CD4-positive, alpha-beta T cell (primary cell): ENCODE results near the gene NNT. TPM values are rescaled to one million over a fixed set of nuclear protein-coding genes. Genes with fewer than 3 reads are reported as not detected.

Experiments used
- ATAC-seq: fragments of 200-7000 bp; cut with Tn5 transposase; one replicate; pipeline ENCODE4 v1.10.0; 2022; ENCODE audit warnings: mild to moderate bottlenecking; ENCODE audit not compliant: poor library complexity
- CTCF ChIA-PET: fragments of 350-600 bp; sonication (Branson Sonifier 250); formaldehyde crosslinking; loops from one replicate; lab custom pipeline; 2021; ENCODE audit warnings: antibody characterized with exemption, inconsistent platforms; lab: Charles Lee
- POLR2A ChIA-PET: fragments of 350-600 bp; sonication (Branson Sonifier 250); formaldehyde crosslinking; loops from one replicate; lab custom pipeline; 2021; ENCODE audit warnings: antibody characterized with exemption, inconsistent platforms; lab: Charles Lee
- DNase-seq, 14 experiments: peaks; one replicate each; pipeline ENCODE4 v3.0.0-alpha.2; 2013 to 2020; ENCODE audit warnings: mixed read lengths in 2 of 14
- H3K27ac ChIP-seq, 2 donors: one replicate each; pipeline versions ENCODE4 v1.5.1 to v1.7.0; 2013; ENCODE audit warnings: low read length in 2 of 2, low read depth in 1 of 2, mild to moderate bottlenecking in 1 of 2
- H3K27me3 ChIP-seq, 2 experiments: 1 replicate in 1 of 2; 2 replicates in 1 of 2; pipeline versions ENCODE4 v1.6.1 to v1.7.0; 2013; ENCODE audit warnings: low read length in 2 of 2, control low read depth in 1 of 2, mild to moderate bottlenecking in 1 of 2, moderate library complexity in 1 of 2; ENCODE audit not compliant: insufficient read depth in 2 of 2, control insufficient read depth in 1 of 2
- H3K36me3 ChIP-seq: one replicate; pipeline ENCODE4 v1.6.1; 2013; ENCODE audit warnings: low read length, control low read depth; ENCODE audit not compliant: insufficient read depth
- H3K4me1 ChIP-seq: one replicate; pipeline ENCODE4 v1.6.1; 2013; ENCODE audit warnings: low read length, control low read depth; ENCODE audit not compliant: insufficient read depth
- H3K4me3 ChIP-seq: one replicate; pipeline ENCODE4 v1.5.1; 2013; ENCODE audit warnings: mild to moderate bottlenecking, low read length, moderate library complexity
- H3K9me3 ChIP-seq, 2 experiments: 1 replicate in 1 of 2; 2 replicates in 1 of 2; pipeline versions ENCODE4 v1.6.1 to v1.7.0; 2013; ENCODE audit warnings: low read length in 2 of 2, mild to moderate bottlenecking in 2 of 2, control low read depth in 1 of 2, moderate library complexity in 1 of 2; ENCODE audit not compliant: control insufficient read depth in 1 of 2, insufficient read depth in 1 of 2
- H3K27ac Mint-ChIP-seq: one replicate; pipeline ENCODE4 v1.8.0; 2020; ENCODE audit warnings: mixed read lengths
- H3K27me3 Mint-ChIP-seq: one replicate; pipeline ENCODE4 v1.8.0; 2021; ENCODE audit warnings: mixed read lengths
- H3K36me3 Mint-ChIP-seq: one replicate; pipeline ENCODE4 v1.8.0; 2021; ENCODE audit warnings: low read depth, mixed read lengths
- H3K4me1 Mint-ChIP-seq: one replicate; pipeline ENCODE4 v1.8.0; 2021; ENCODE audit warnings: low read depth, mixed read lengths
- H3K4me3 Mint-ChIP-seq: one replicate; pipeline ENCODE4 v1.8.0; 2020; ENCODE audit warnings: mild to moderate bottlenecking, mixed read lengths
- H3K9me3 Mint-ChIP-seq: one replicate; pipeline ENCODE4 v1.8.0; 2020; ENCODE audit warnings: mixed read lengths
- CTCF ChIP-seq: fragments of 200-600 bp; IDR thresholded peaks from one replicate; pipeline ENCODE4 v1.8.0; 2022; ENCODE audit warnings: antibody characterized with exemption, mild to moderate bottlenecking
- intact Hi-C, 2 experiments: fragments of 100-400 bp; cut with DNase I in 1 of 2; cut with micrococcal nuclease in 1 of 2; formaldehyde crosslinking; loops; one replicate each; pipeline versions ENCODE4 v1.15.1 to v1.9.0; 2023 to 2025; cut with DNase I, micrococcal nuclease
- total RNA-seq, 174 experiments: library from RNA in 2 of 174; stranded (reverse) in 2 of 174; gene quantifications; one replicate each; pipeline ENCODE4 v1.2.3 and lab custom pipeline; 2021 to 2026

NNT gene
- total RNA-seq, 2 experiments from 2014 or later: 22.3 to 23.5 TPM

GRCh38 chr5:43603344-43604217 is 601 bp downstream of the NNT start:
- no peak for TF ChIP-seq CTCF
- Histone ChIP-seq H3K27ac (peak overlapping the region; percentile 57 to 58), H3K27me3 (no peaks in the 10 kb centered on the region), H3K9me3 (no peaks in the 10 kb centered on the region), H3K36me3 (peaks cover 6% of the 10 kb centered on the region), H3K4me3 (peak overlapping the region; percentile 98), H3K4me1 (peaks cover 31% of the 10 kb centered on the region)
- Mint-ChIP-seq H3K4me1 (peaks cover 56% of the 10 kb centered on the region), H3K4me3 (peak overlapping the region; percentile 93), H3K27me3 (no peaks in the 10 kb centered on the region), H3K27ac (peak overlapping the region; percentile 87), H3K36me3 (peaks cover 39% of the 10 kb centered on the region), H3K9me3 (no peaks in the 10 kb centered on the region)
- peak; percentile 41 to 89 (median 58) for DNase-seq
- peak; percentile 66 for ATAC-seq
- intact Hi-C loops: loop anchor here (2.0 to 10.0 kb wide), 4 partner anchors 47 to 483 kb away; partner anchors contain the start of genes C5orf34 (in 1 of the 2), PAIP1 (in 1 of the 2), TMEM267 (in 1 of the 2) and ZNF131 (in 1 of the 2)
- POLR2A ChIA-PET: interaction anchor here (0.6 to 3.6 kb wide), 17 partner anchors 10 to 1735 kb away, joined by 3 to 101 read pairs (median 8); partner anchors contain the start of genes C5orf34, HMGCS1, TMEM267 and ZNF131
- CTCF ChIA-PET: interaction anchor here (0.5 to 2.5 kb wide), 5 partner anchors 28 to 126 kb away, joined by 3 to 11 read pairs (median 4); partner anchors contain the start of gene TMEM267

DNA sequence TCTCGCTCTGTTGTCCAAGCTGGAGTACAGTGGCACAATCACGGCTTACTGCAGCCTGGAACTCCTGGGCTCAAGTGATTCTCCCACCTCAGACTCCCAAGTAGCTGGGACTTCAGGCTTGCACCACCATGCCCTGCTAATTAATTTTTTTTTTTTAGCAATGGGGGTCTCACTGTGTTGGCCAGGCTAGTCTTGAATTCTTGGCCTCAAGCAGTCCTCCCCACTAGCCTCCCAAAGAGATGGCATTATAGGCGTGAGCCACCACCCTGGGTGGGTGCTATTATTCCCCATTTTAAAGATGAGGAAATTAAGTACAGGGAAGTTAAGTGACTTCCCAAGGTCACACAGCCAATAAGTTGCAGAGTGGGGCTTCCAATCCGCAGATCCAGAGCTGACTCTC is 1.7 kb downstream of the NNT start:
- Mint-ChIP-seq H3K36me3 (peaks cover 50% of the 10 kb centered on the region), H3K4me3 (peak overlapping the region; percentile 36), H3K9me3 (no peaks in the 10 kb centered on the region), H3K27me3 (no peaks in the 10 kb centered on the region), H3K4me1 (peaks cover 65% of the 10 kb centered on the region), H3K27ac (peak overlapping the region; percentile 87)
- CTCF ChIA-PET: interaction anchor here (1.4 kb wide), 1 partner anchor 47 kb away, joined by 4 read pairs; no protein-coding TSS in a partner anchor
- Histone ChIP-seq H3K4me3 (no peak overlapping the region), H3K27me3 (no peaks in the 10 kb centered on the region), H3K4me1 (peaks cover 31% of the 10 kb centered on the region), H3K36me3 (peaks cover 13% of the 10 kb centered on the region), H3K9me3 (no peaks in the 10 kb centered on the region), H3K27ac (no peak overlapping the region)
- TF ChIP-seq CTCF: no peak
- POLR2A ChIA-PET: interaction anchor here (0.5 to 3.6 kb wide), 3 partner anchors 90 to 120 kb away, joined by 3 to 101 read pairs (median 10); partner anchors contain the start of genes C5orf34 and TMEM267
- DNase-seq (no peak), ATAC-seq (no peak)
- intact Hi-C loops: loop anchor here in 1 of 2 experiments (5.0 to 10.0 kb wide), 2 partner anchors 90 to 122 kb away; partner anchors contain the start of genes C5orf34 and TMEM267

- no peaks in the 10 kb centered on the region for H3K9me3 Mint-ChIP-seq
- Histone ChIP-seq H3K4me1 (peaks cover 31% of the 10 kb centered on the region), H3K9me3 (no peaks in the 10 kb centered on the region), H3K36me3 (peaks cover 27% of the 10 kb centered on the region), H3K27ac (no peak overlapping the region), H3K27me3 (no peaks in the 10 kb centered on the region), H3K4me3 (no peak overlapping the region)
- no peak for ATAC-seq
- H3K36me3 Mint-ChIP-seq: peaks cover 67% of the 10 kb centered on the region
- peak overlapping the region; percentile 1 for H3K4me3 Mint-ChIP-seq
- H3K4me1 Mint-ChIP-seq: peaks cover 69% of the 10 kb centered on the region
- DNase-seq: no peak
- no peaks in the 10 kb centered on the region for H3K27me3 Mint-ChIP-seq
- CTCF ChIA-PET: interaction anchor here (0.9 to 1.0 kb wide), 2 partner anchors 25 to 717 kb away, joined by 3 to 4 read pairs; no protein-coding TSS in a partner anchor
- intact Hi-C loops: loop anchor here in 1 of 2 experiments (10.0 kb wide), 1 partner anchor 92 kb away; the partner anchor contains the start of gene C5orf34
- peak overlapping the region; percentile 64 for H3K27ac Mint-ChIP-seq
- POLR2A ChIA-PET: interaction anchor here (0.9 kb wide), 1 partner anchor 655 kb away, joined by 3 read pairs; no protein-coding TSS in a partner anchor
- no peak for TF ChIP-seq CTCF
Measured at GRCh38 chr5:43606351-43606750, 3.4 kb downstream of the NNT start.
